GM06990 (cell line): Measurements from ENCODE around the gene NPFF.

Source experiments
- DNase-seq: peaks from one replicate; pipeline ENCODE4 v3.0.0-alpha.2; 2011; ENCODE audit not compliant: insufficient read length; ENCODE audit errors: extremely low read depth
- H3K27me3 ChIP-seq: replicated peaks from 2 replicates; pipeline ENCODE4 v1.6.0; 2011; ENCODE audit warnings: low read length; ENCODE audit not compliant: control insufficient read depth, insufficient read depth
- H3K36me3 ChIP-seq: 2 replicates; pipeline ENCODE4 v1.5.1; 2011; ENCODE audit warnings: low read length; ENCODE audit not compliant: control insufficient read depth, insufficient read depth
- H3K4me3 ChIP-seq: replicated peaks from 2 replicates; pipeline ENCODE4 v1.5.1; 2011; ENCODE audit warnings: low read depth, mild to moderate bottlenecking, control low read depth, low read length
- CTCF ChIP-seq: IDR thresholded peaks from 2 replicates; pipeline ENCODE4 v1.5.1; 2011; ENCODE audit warnings: low read length, control low read depth, mild to moderate bottlenecking, inconsistent platforms; ENCODE audit not compliant: insufficient read depth, poor library complexity, severe bottlenecking

Gene NPFF

GRCh38 chr12:53523131-53523530 lies 15.8 kb upstream of the NPFF start:
- no peak for DNase-seq
- peaks cover 9% of the 10 kb centered on the region for H3K36me3 ChIP-seq
- no peak for TF ChIP-seq CTCF
- no peaks in the 10 kb centered on the region for H3K27me3 ChIP-seq
- no peak overlapping the region for H3K4me3 ChIP-seq

GRCh38 chr12:53518381-53518780 lies 11.1 kb upstream of the NPFF start:
- Histone ChIP-seq H3K4me3 (no peak overlapping the region), H3K36me3 (peaks cover 12% of the 10 kb centered on the region), H3K27me3 (no peaks in the 10 kb centered on the region)
- no peak for TF ChIP-seq CTCF
- DNase-seq = no peak

- Histone ChIP-seq H3K4me3 (no peak overlapping the region), H3K27me3 (no peaks in the 10 kb centered on the region), H3K36me3 (peaks cover 9% of the 10 kb centered on the region)
- no peak for DNase-seq
- no peak for TF ChIP-seq CTCF
Measured at GRCh38 chr12:53516758-53517455, 9.6 kb upstream of the NPFF start.

- no peak for TF ChIP-seq CTCF
- no peak for DNase-seq
- Histone ChIP-seq H3K36me3 (peaks cover 13% of the 10 kb centered on the region), H3K4me3 (no peak overlapping the region), H3K27me3 (no peaks in the 10 kb centered on the region)
Measured at GRCh38 chr12:53515291-53515680, 8.0 kb upstream of the NPFF start.

- no peaks in the 10 kb centered on the region for H3K27me3 ChIP-seq
- no peak for TF ChIP-seq CTCF
- H3K36me3 ChIP-seq = peaks cover 15% of the 10 kb centered on the region
- DNase-seq = no peak
- no peak overlapping the region for H3K4me3 ChIP-seq
Measured at GRCh38 chr12:53514628-53515290, 7.5 kb upstream of the NPFF start.
